T-cell (primary cell): ENCODE data around the gene APC2. TPM values are rescaled to one million over a fixed set of nuclear protein-coding genes. Genes with fewer than 3 reads are reported as not detected.

ENCODE experiments used
- ATAC-seq, 4 experiments: fragments of 200-7000 bp in 3 of 4; fragments of 150-1000 bp in 1 of 4; cut with Tn5 transposase; replicated peaks in 1 of 4; 1 replicate in 3 of 4; 2 replicates in 1 of 4; pipeline ENCODE4 v1.10.0; 2021; ENCODE audit warnings: moderate library complexity in 3 of 4, mild to moderate bottlenecking in 2 of 4, moderate number of reproducible peaks in 1 of 4
- CTCF ChIA-PET, 2 donors: fragments of 300-600 bp; sonication (Branson Sonifier 250); formaldehyde crosslinking; loops; one replicate each; lab custom pipeline; 2022; ENCODE audit warnings: antibody characterized with exemption in 2 of 2; lab: Charles Lee
- POLR2A ChIA-PET, 2 donors: fragments of 300-600 bp; sonication (Branson Sonifier 250); formaldehyde crosslinking; loops; one replicate each; lab custom pipeline; 2022; ENCODE audit warnings: antibody characterized with exemption in 2 of 2; lab: Charles Lee
- DNase-seq, 35 experiments: peaks; one replicate each; pipeline versions ENCODE4 v3.0.0 to v3.0.0-alpha.2; 2013 to 2023
- H3K27ac ChIP-seq: one replicate; pipeline ENCODE4 v1.5.1; 2013; ENCODE audit warnings: low read length
- H3K27me3 ChIP-seq, 2 experiments: replicated peaks in 1 of 2; 1 replicate in 1 of 2; 2 replicates in 1 of 2; pipeline versions ENCODE4 v1.6.1 to v1.7.0; 2013; ENCODE audit warnings: low read length in 1 of 2, mixed read lengths in 1 of 2; ENCODE audit not compliant: control insufficient read depth in 2 of 2, insufficient read depth in 2 of 2; ENCODE audit errors: extremely low read depth in 1 of 2
- H3K36me3 ChIP-seq, 2 donors: 1 replicate in 1 of 2; 2 replicates in 1 of 2; pipeline versions ENCODE4 v1.6.1 to v1.7.0; 2013; ENCODE audit warnings: low read length in 1 of 2; ENCODE audit not compliant: control insufficient read depth in 2 of 2, insufficient read depth in 1 of 2; ENCODE audit errors: extremely low read depth in 1 of 2
- H3K4me1 ChIP-seq, 2 experiments: 1 replicate in 1 of 2; 2 replicates in 1 of 2; pipeline versions ENCODE4 v1.6.1 to v1.7.0; 2013; ENCODE audit warnings: low read length in 2 of 2, mixed read lengths in 1 of 2; ENCODE audit not compliant: insufficient read depth in 2 of 2, control insufficient read depth in 1 of 2; ENCODE audit errors: extremely low read depth in 1 of 2
- H3K4me3 ChIP-seq, 2 donors: 1 replicate in 1 of 2; 2 replicates in 1 of 2; pipeline versions ENCODE4 v1.5.1 to v1.7.0; 2013; ENCODE audit warnings: mild to moderate bottlenecking in 2 of 2, low read length in 1 of 2, moderate library complexity in 1 of 2; ENCODE audit not compliant: control insufficient read depth in 1 of 2; ENCODE audit errors: extremely low read depth in 1 of 2
- H3K9me3 ChIP-seq: 2 replicates; pipeline ENCODE4 v1.7.0; 2013
- H3K27ac Mint-ChIP-seq, 2 donors: one replicate each; pipeline ENCODE4 v1.8.0; 2020 to 2021; ENCODE audit warnings: mild to moderate bottlenecking in 2 of 2, mixed read lengths in 2 of 2
- H3K27me3 Mint-ChIP-seq, 2 donors: one replicate each; pipeline ENCODE4 v1.8.0; 2021 to 2022; ENCODE audit warnings: mixed read lengths in 2 of 2
- H3K36me3 Mint-ChIP-seq: one replicate; pipeline ENCODE4 v1.8.0; 2021; ENCODE audit warnings: mixed read lengths
- H3K4me1 Mint-ChIP-seq, 3 donors: one replicate each; pipeline ENCODE4 v1.8.0; 2020 to 2022; ENCODE audit warnings: mixed read lengths in 3 of 3, mild to moderate bottlenecking in 1 of 3
- H3K4me3 Mint-ChIP-seq, 3 donors: one replicate each; pipeline ENCODE4 v1.8.0; 2020 to 2022; ENCODE audit warnings: mild to moderate bottlenecking in 3 of 3, mixed read lengths in 3 of 3, moderate library complexity in 3 of 3
- H3K9me3 Mint-ChIP-seq, 3 donors: one replicate each; pipeline ENCODE4 v1.8.0; 2020 to 2022; ENCODE audit warnings: mixed read lengths in 3 of 3
- WGBS: methylation state at CpG from one replicate; pipeline ENCODE4 v1.1.5; 2013; ENCODE audit warnings: missing lambda C conversion rate; ENCODE audit not compliant: insufficient coverage; 5-methylcytosine and 5-hydroxymethylcytosine counted together
- total RNA-seq, 35 experiments: library from RNA in 6 of 35; stranded (reverse) in 6 of 35; fragments of 120-200 nt in 1 of 35; gene quantifications; one replicate each; pipeline versions ENCODE4 v1.2.1 to v1.2.4 and lab custom pipeline; 2013 to 2026

APC2 gene
- total RNA-seq, 5 donors from 2014 or later (not counting 1 experiment from before 2014, with no cell fraction given), result 0.08 to 0.29 (median 0.13) TPM

DNA sequence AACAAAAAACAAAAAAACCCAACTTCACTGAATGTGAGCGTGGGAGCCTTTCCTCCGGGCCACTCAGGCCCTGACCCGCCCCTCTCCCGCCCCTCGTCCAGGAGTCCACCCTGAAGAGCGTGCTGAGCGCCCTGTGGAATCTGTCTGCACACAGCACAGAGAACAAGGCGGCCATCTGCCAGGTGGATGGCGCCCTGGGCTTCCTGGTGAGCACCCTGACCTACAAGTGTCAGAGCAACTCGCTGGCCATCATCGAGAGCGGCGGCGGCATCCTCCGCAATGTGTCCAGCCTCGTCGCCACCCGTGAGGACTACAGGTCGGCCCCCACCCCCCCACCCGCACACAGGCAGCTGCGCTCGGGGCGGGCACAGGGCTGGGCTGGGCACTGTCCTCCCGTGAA is 11.9 kb downstream of the APC2 start:
- H3K9me3 ChIP-seq, result no peaks in the 10 kb centered on the region
- H3K27me3 Mint-ChIP-seq, result peaks cover 0 to 28% of the 10 kb centered on the region in 2 donors
- no peak for DNase-seq
- H3K27me3 ChIP-seq, result peaks cover 0 to 49% of the 10 kb centered on the region in 2 experiments
- ChIA-PET CTCF (no interaction called here), POLR2A (interaction anchor here in 1 of 2 donors (0.6 kb wide), 1 partner anchor 14 kb away, joined by 8 read pairs; no protein-coding TSS in a partner anchor)
- H3K36me3 ChIP-seq, result peaks cover 0 to 3% of the 10 kb centered on the region in 2 donors
- no peak overlapping the region for H3K4me3 ChIP-seq
- 91% methylated on average over 23 of the region's 24 CpGs for WGBS
- no peak overlapping the region for H3K4me3 Mint-ChIP-seq
- peaks cover 3% of the 10 kb centered on the region for H3K36me3 Mint-ChIP-seq
- H3K4me1 Mint-ChIP-seq, result peaks cover 0 to 1% (median 0%) of the 10 kb centered on the region in 3 donors
- no peaks in the 10 kb centered on the region for H3K9me3 Mint-ChIP-seq
- H3K27ac Mint-ChIP-seq, result no peak overlapping the region
- H3K27ac ChIP-seq, result no peak overlapping the region
- H3K4me1 ChIP-seq, result peaks cover under 1 to 14% of the 10 kb centered on the region in 2 experiments
- ATAC-seq, result no peak

DNA sequence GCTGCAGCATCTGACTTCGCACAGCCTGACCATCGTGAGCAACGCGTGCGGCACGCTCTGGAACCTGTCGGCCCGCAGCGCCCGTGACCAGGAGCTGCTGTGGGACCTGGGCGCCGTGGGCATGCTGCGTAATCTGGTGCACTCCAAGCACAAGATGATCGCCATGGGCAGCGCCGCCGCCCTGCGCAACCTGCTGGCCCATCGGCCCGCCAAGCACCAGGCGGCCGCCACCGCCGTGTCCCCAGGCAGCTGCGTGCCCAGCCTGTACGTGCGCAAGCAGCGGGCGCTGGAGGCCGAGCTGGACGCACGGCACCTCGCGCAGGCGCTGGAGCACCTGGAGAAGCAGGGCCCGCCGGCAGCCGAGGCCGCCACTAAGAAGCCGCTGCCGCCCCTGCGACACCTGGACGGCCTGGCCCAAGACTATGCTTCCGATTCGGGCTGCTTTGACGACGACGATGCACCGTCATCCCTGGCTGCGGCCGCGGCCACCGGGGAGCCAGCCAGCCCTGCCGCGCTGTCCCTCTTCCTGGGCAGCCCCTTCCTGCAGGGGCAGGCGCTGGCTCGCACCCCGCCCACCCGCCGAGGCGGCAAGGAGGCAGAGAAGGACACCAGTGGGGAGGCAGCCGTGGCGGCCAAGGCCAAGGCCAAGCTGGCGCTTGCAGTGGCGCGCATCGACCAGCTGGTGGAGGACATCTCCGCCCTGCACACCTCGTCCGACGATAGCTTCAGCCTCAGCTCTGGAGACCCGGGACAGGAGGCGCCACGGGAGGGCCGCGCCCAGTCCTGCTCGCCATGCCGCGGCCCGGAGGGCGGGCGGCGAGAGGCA is 15.5 kb downstream of the APC2 start:
- peaks cover 0 to 7% (median 1%) of the 10 kb centered on the region in 3 donors for H3K4me1 Mint-ChIP-seq
- Histone ChIP-seq H3K9me3 (no peaks in the 10 kb centered on the region), H3K4me3 (no peak overlapping the region), H3K36me3 (peaks cover 0 to 3% of the 10 kb centered on the region in 2 donors), H3K27ac (no peak overlapping the region), H3K4me1 (peaks cover 6 to 41% of the 10 kb centered on the region in 2 experiments), H3K27me3 (peaks cover 0 to 49% of the 10 kb centered on the region in 2 experiments)
- H3K27ac Mint-ChIP-seq, result no peak overlapping the region
- ATAC-seq, result peak in 2 of 4 experiments; percentile 22 to 25
- H3K36me3 Mint-ChIP-seq, result no peaks in the 10 kb centered on the region
- H3K4me3 Mint-ChIP-seq, result no peak overlapping the region
- ChIA-PET POLR2A (no interaction called here), CTCF (no interaction called here)
- peaks cover 0 to 14% of the 10 kb centered on the region in 2 donors for H3K27me3 Mint-ChIP-seq
- no peaks in the 10 kb centered on the region for H3K9me3 Mint-ChIP-seq
- WGBS, result 42% methylated on average over 74 of the region's 83 CpGs
- DNase-seq, result peak in 4 of 35 experiments; percentile 18 to 56 (median 35)

DNA sequence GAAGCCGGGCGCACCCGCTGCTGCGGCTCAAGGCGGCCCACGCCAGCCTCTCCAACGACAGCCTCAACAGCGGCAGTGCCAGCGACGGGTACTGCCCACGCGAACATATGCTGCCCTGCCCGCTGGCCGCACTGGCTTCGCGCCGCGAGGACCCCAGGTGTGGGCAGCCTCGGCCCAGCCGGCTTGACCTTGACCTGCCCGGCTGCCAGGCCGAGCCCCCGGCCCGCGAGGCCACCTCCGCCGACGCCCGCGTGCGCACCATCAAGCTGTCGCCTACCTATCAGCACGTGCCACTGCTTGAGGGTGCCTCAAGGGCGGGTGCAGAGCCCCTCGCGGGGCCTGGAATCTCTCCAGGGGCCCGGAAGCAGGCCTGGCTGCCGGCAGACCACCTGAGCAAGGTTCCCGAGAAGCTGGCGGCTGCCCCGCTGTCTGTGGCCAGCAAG is 16.1 kb downstream of the APC2 start:
- no peak overlapping the region for H3K4me3 ChIP-seq
- Mint-ChIP-seq H3K27ac (no peak overlapping the region), H3K27me3 (peaks cover 0 to 14% of the 10 kb centered on the region in 2 donors), H3K4me1 (peaks cover 0 to 7% (median 1%) of the 10 kb centered on the region in 3 donors), H3K36me3 (no peaks in the 10 kb centered on the region), H3K9me3 (no peaks in the 10 kb centered on the region), H3K4me3 (no peak overlapping the region)
- H3K36me3 ChIP-seq, result no peaks in the 10 kb centered on the region
- CTCF ChIA-PET, result no interaction called here
- ATAC-seq, result no peak
- POLR2A ChIA-PET, result no interaction called here
- WGBS, result 64% methylated on average over 41 of the region's 41 CpGs
- peaks cover 0 to 55% of the 10 kb centered on the region in 2 experiments for H3K27me3 ChIP-seq
- no peaks in the 10 kb centered on the region for H3K9me3 ChIP-seq
- DNase-seq, result no peak
- H3K4me1 ChIP-seq, result peaks cover 10 to 47% of the 10 kb centered on the region in 2 experiments
- H3K27ac ChIP-seq, result no peak overlapping the region

DNA sequence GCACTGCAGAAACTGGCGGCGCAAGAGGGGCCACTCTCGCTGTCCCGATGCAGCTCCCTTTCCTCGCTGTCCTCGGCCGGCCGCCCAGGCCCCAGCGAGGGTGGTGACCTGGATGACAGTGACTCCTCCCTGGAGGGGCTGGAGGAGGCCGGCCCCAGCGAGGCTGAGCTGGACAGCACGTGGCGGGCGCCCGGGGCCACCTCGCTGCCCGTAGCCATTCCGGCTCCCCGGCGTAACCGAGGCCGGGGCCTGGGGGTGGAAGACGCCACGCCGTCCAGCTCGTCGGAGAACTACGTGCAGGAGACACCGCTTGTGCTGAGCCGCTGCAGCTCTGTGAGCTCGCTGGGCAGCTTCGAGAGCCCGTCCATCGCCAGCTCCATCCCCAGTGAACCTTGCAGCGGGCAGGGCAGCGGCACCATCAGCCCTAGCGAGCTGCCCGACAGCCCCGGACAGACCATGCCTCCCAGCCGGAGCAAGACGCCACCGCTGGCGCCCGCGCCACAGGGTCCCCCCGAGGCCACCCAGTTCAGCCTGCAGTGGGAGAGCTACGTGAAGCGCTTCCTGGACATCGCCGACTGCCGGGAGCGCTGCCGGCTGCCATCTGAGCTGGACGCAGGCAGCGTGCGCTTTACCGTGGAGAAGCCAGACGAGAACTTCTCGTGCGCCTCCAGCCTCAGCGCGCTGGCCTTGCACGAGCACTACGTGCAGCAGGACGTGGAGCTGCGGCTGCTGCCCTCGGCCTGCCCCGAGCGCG is 16.7 kb downstream of the APC2 start:
- no peak for DNase-seq
- no peaks in the 10 kb centered on the region for H3K9me3 ChIP-seq
- H3K27ac Mint-ChIP-seq, result no peak overlapping the region
- no peaks in the 10 kb centered on the region for H3K36me3 Mint-ChIP-seq
- no peaks in the 10 kb centered on the region for H3K36me3 ChIP-seq
- H3K27me3 ChIP-seq, result peaks cover 0 to 61% of the 10 kb centered on the region in 2 experiments
- no peak overlapping the region for H3K27ac ChIP-seq
- H3K4me1 ChIP-seq, result peaks cover 11 to 53% of the 10 kb centered on the region in 2 experiments
- H3K4me3 Mint-ChIP-seq, result peak overlapping the region in 1 of 3 donors; percentile 22
- peaks cover 0 to 13% of the 10 kb centered on the region in 2 donors for H3K27me3 Mint-ChIP-seq
- no peak for ATAC-seq
- ChIA-PET CTCF (no interaction called here), POLR2A (no interaction called here)
- H3K4me1 Mint-ChIP-seq, result peaks cover 0 to 11% (median 3%) of the 10 kb centered on the region in 3 donors
- WGBS, result 44% methylated on average over 70 of the region's 70 CpGs
- H3K9me3 Mint-ChIP-seq, result no peaks in the 10 kb centered on the region
- H3K4me3 ChIP-seq, result no peak overlapping the region

DNA sequence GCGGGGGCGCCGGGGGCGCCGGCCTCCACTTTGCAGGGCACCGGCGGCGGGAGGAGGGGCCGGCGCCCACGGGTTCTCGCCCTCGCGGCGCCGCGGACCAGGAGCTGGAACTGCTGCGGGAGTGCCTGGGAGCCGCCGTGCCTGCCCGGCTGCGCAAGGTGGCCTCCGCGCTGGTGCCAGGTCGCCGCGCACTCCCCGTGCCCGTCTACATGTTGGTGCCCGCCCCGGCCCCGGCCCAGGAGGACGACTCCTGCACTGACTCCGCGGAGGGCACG is 17.2 kb downstream of the APC2 start:
- Histone ChIP-seq H3K36me3 (no peaks in the 10 kb centered on the region), H3K4me3 (no peak overlapping the region), H3K9me3 (no peaks in the 10 kb centered on the region), H3K27ac (no peak overlapping the region), H3K4me1 (peaks cover 11 to 58% of the 10 kb centered on the region in 2 experiments), H3K27me3 (peaks cover 0 to 66% of the 10 kb centered on the region in 2 experiments)
- Mint-ChIP-seq H3K9me3 (no peaks in the 10 kb centered on the region), H3K4me3 (no peak overlapping the region), H3K4me1 (peaks cover 5 to 13% (median 5%) of the 10 kb centered on the region in 3 donors), H3K27me3 (peaks cover 0 to 13% of the 10 kb centered on the region in 2 donors), H3K36me3 (no peaks in the 10 kb centered on the region), H3K27ac (no peak overlapping the region)
- 4% methylated on average over 36 of the region's 36 CpGs for WGBS
- DNase-seq, result no peak
- POLR2A ChIA-PET, result no interaction called here
- ATAC-seq, result no peak
- CTCF ChIA-PET, result no interaction called here

DNA sequence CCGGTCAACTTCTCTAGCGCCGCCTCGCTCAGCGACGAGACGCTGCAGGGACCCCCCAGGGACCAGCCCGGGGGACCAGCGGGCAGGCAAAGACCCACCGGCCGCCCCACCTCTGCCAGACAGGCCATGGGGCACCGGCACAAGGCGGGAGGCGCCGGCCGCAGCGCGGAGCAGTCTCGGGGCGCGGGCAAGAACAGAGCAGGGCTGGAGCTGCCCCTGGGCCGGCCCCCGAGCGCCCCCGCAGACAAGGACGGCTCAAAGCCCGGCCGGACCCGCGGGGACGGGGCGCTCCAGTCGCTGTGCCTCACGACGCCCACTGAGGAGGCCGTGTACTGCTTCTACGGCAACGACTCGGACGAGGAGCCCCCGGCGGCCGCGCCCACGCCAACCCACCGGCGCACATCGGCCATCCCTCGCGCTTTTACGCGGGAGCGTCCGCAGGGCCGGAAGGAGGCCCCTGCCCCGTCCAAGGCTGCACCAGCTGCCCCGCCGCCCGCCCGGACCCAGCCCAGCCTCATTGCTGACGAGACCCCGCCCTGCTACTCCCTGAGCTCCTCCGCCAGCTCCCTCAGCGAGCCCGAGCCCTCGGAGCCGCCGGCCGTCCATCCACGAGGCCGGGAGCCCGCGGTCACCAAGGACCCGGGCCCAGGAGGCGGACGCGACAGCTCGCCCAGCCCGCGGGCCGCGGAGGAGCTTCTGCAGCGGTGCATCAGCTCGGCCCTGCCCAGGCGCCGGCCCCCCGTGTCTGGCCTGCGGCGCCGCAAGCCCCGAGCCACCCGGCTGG is 17.8 kb downstream of the APC2 start:
- H3K27me3 Mint-ChIP-seq, result peaks cover 0 to 13% of the 10 kb centered on the region in 2 donors
- Histone ChIP-seq H3K27me3 (peaks cover 0 to 71% of the 10 kb centered on the region in 2 experiments), H3K27ac (no peak overlapping the region), H3K36me3 (no peaks in the 10 kb centered on the region), H3K9me3 (no peaks in the 10 kb centered on the region), H3K4me3 (peak overlapping the region in 1 of 2 donors; percentile 5), H3K4me1 (peaks cover 11 to 63% of the 10 kb centered on the region in 2 experiments)
- no peaks in the 10 kb centered on the region for H3K36me3 Mint-ChIP-seq
- CTCF ChIA-PET, result no interaction called here
- H3K4me3 Mint-ChIP-seq, result peak overlapping the region in 1 of 3 donors; percentile 54
- H3K4me1 Mint-ChIP-seq, result peaks cover 5 to 13% (median 5%) of the 10 kb centered on the region in 3 donors
- H3K9me3 Mint-ChIP-seq, result no peaks in the 10 kb centered on the region
- 5% methylated on average over 92 of the region's 92 CpGs for WGBS
- ATAC-seq, result no peak
- no peak overlapping the region for H3K27ac Mint-ChIP-seq
- no peak for DNase-seq
- POLR2A ChIA-PET, result no interaction called here
